DOHH2 (cell line): ENCODE results near the gene COA6.

Source experiments
- EZH2phosphoT487 ChIP-seq: fragments of 200-600 bp; sonication (generic); IDR thresholded peaks from 2 replicates; pipeline ENCODE4 v1.6.1; 2017; ENCODE audit warnings: borderline replicate concordance, mild to moderate bottlenecking, antibody characterized with exemption, low read length, moderate library complexity, mixed read lengths
- TF ChIP-seq, protein P1 (sequence below): fragments of 200-600 bp; sonication (generic); IDR thresholded peaks from one replicate; pipeline ENCODE4 v1.5.1; 2014; ENCODE audit warnings: antibody characterized with exemption, mild to moderate bottlenecking, low read depth, low read length; ENCODE audit not compliant: poor library complexity, severe bottlenecking

DNA sequence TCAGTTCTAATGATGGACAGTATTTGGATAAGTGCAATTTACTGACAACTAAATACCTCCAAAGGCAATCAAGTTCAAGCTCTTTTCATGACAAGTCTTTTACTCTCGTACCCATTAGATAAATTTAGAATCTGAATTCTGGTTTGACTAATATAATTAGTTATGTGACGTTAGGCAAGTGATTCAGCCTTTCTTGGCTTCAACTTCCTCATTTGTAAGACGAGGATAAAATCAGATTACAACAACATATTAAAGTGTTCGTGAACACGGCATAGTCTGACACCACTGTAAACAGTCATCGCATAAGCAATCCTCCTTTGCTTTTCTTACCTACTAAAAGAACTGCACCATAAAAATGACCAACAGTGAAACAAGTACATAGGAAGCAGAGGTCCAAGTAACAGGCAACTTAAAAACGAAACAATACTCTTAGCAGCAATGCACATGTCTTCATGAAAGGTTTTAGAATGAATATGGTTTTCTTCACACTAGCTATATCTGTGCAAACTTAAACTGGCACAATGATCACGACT, 25.7 kb downstream of the COA6 start:
- TF ChIP-seq, protein P1, sequence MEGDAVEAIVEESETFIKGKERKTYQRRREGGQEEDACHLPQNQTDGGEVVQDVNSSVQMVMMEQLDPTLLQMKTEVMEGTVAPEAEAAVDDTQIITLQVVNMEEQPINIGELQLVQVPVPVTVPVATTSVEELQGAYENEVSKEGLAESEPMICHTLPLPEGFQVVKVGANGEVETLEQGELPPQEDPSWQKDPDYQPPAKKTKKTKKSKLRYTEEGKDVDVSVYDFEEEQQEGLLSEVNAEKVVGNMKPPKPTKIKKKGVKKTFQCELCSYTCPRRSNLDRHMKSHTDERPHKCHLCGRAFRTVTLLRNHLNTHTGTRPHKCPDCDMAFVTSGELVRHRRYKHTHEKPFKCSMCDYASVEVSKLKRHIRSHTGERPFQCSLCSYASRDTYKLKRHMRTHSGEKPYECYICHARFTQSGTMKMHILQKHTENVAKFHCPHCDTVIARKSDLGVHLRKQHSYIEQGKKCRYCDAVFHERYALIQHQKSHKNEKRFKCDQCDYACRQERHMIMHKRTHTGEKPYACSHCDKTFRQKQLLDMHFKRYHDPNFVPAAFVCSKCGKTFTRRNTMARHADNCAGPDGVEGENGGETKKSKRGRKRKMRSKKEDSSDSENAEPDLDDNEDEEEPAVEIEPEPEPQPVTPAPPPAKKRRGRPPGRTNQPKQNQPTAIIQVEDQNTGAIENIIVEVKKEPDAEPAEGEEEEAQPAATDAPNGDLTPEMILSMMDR = no peak
- TF ChIP-seq EZH2phosphoT487 = no peak
